WERI-Rb-1 (cell line): ENCODE measurements around the gene CYB5R3.

Experiments used
- DNase-seq: peaks from one replicate; pipeline ENCODE4 v3.0.0-alpha.2; 2020
- H3K27ac ChIP-seq: fragments of 250-450 bp; sonication (Bioruptor Pico); 2 replicates; pipeline ENCODE4 v1.5.1; 2020; ENCODE audit warnings: mild to moderate bottlenecking, moderate library complexity
- H3K27me3 ChIP-seq: fragments of 250-450 bp; sonication (Bioruptor Pico); 2 replicates; pipeline ENCODE4 v1.5.1; 2021; ENCODE audit warnings: mild to moderate bottlenecking, low read depth, moderate library complexity; ENCODE audit not compliant: insufficient read depth, severe bottlenecking
- H3K36me3 ChIP-seq: fragments of 250-450 bp; sonication (Bioruptor Pico); 2 replicates; pipeline ENCODE4 v1.5.1; 2020; ENCODE audit warnings: mild to moderate bottlenecking, moderate library complexity
- H3K4me3 ChIP-seq: 2 replicates; pipeline ENCODE4 v1.5.1; 2011; ENCODE audit warnings: low read depth, mild to moderate bottlenecking, control low read depth, low read length
- H3K9me3 ChIP-seq: fragments of 250-450 bp; sonication (Bioruptor Pico); 2 replicates; pipeline ENCODE4 v1.5.1; 2021; ENCODE audit warnings: mild to moderate bottlenecking, moderate library complexity; ENCODE audit not compliant: severe bottlenecking
- TF ChIP-seq, protein P1 (sequence below): IDR thresholded peaks from 2 replicates; pipeline ENCODE4 v1.5.1; 2011; ENCODE audit warnings: low read depth, mild to moderate bottlenecking, control low read depth, inconsistent platforms, low read length

The CYB5R3 gene

DNA sequence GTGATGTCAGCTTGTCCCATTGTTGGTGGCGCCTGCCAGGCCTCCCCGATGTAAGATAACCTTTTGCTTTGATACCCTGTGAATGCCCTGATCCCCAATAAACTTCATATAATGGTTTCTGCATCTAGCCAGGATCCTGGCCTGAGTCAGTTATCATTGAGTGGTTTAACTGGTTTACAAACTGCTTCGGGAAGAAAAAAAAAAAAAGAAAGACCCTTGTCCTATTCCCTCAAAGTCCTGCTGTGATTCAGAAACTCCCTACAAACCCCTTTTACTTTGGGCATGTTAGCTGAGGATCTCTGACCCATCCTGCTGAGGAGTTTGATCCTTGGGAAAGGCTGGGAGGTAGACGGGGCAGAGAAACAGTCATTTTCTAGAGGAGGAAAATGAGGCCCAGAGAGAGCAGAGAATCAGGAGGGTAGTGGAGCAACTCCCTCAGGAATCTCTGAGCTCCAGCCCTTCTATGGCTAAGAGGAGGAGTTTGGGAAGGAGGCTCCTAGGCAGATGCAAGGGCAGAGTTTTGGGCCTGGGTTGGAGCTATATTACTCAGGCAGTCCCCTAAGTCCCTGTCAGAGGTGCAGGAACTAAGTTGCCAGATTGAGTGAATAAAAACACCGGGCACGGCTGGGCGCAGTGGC is 5.4 kb upstream of the CYB5R3 start:
- Histone ChIP-seq H3K9me3 (no peaks in the 10 kb centered on the region), H3K4me3 (no peak overlapping the region), H3K27ac (no peak overlapping the region), H3K36me3 (no peaks in the 10 kb centered on the region), H3K27me3 (no peaks in the 10 kb centered on the region)
- TF ChIP-seq, protein P1, sequence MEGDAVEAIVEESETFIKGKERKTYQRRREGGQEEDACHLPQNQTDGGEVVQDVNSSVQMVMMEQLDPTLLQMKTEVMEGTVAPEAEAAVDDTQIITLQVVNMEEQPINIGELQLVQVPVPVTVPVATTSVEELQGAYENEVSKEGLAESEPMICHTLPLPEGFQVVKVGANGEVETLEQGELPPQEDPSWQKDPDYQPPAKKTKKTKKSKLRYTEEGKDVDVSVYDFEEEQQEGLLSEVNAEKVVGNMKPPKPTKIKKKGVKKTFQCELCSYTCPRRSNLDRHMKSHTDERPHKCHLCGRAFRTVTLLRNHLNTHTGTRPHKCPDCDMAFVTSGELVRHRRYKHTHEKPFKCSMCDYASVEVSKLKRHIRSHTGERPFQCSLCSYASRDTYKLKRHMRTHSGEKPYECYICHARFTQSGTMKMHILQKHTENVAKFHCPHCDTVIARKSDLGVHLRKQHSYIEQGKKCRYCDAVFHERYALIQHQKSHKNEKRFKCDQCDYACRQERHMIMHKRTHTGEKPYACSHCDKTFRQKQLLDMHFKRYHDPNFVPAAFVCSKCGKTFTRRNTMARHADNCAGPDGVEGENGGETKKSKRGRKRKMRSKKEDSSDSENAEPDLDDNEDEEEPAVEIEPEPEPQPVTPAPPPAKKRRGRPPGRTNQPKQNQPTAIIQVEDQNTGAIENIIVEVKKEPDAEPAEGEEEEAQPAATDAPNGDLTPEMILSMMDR = no peak
- DNase-seq = no peak

DNA sequence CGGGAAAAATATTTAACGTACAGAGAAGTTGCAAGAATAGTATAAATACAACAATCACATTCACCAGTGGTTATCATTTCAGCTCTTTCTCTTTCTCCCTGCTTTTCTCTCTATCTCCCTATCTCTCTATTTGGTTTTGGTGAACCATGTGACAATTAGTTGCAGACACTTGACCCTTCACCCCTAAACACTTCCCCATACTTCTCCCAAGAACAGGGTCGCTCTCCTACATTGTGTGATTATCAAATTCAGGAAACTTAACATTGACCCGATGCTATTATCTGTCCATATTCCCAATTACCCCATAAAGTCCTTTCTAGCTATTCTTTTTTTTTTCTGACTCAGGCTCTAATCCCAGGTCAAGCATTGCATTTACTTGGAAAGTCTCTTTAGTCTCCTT is 4.8 kb upstream of the CYB5R3 start:
- no peak for DNase-seq
- H3K4me3 ChIP-seq = no peak overlapping the region
- no peak overlapping the region for H3K27ac ChIP-seq
- H3K9me3 ChIP-seq = no peaks in the 10 kb centered on the region
- TF ChIP-seq, protein P1 = no peak
- H3K27me3 ChIP-seq = no peaks in the 10 kb centered on the region
- H3K36me3 ChIP-seq = no peaks in the 10 kb centered on the region

DNA sequence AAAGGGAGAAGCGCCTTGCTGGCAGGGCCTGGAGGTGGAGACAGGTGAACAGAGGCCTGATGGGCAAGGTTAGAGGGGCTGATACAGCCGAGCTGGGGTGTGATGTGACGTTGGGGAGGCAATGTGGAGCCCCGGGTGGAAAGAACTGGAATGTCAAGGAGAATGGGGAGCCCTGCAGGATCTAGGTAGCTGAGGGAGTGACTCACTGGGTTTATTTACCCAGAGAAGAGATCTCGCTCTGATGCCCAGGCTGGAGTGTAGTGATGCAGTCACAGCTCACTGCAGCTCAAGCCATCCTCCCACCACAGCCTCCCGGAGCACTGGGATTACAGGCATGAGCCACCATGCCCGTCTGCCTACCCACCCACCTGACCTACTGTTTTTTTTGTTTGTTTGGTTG is 1.9 kb upstream of the CYB5R3 start:
- no peak for DNase-seq
- no peaks in the 10 kb centered on the region for H3K9me3 ChIP-seq
- TF ChIP-seq, protein P1 = no peak
- H3K27me3 ChIP-seq = no peaks in the 10 kb centered on the region
- no peak overlapping the region for H3K27ac ChIP-seq
- H3K36me3 ChIP-seq = no peaks in the 10 kb centered on the region; the same call in 1 of the 2 replicates
- H3K4me3 ChIP-seq = no peak overlapping the region

GRCh38 chr22:42648368-42649245 is 585 bp downstream of the CYB5R3 start:
- TF ChIP-seq, protein P1 = no peak
- no peaks in the 10 kb centered on the region for H3K9me3 ChIP-seq
- H3K27me3 ChIP-seq = no peaks in the 10 kb centered on the region
- peak overlapping the region; percentile 65 for H3K4me3 ChIP-seq
- no peaks in the 10 kb centered on the region; the same call in 1 of the 2 replicates for H3K36me3 ChIP-seq
- DNase-seq = peak; percentile 35
- H3K27ac ChIP-seq = peak overlapping the region; percentile 54

GRCh38 chr22:42648017-42648367 is 1.2 kb downstream of the CYB5R3 start:
- DNase-seq = no peak
- Histone ChIP-seq H3K36me3 (no peaks in the 10 kb centered on the region; the same call in 1 of the 2 replicates), H3K27me3 (no peaks in the 10 kb centered on the region), H3K4me3 (no peak overlapping the region), H3K27ac (no peak overlapping the region), H3K9me3 (no peaks in the 10 kb centered on the region)
- TF ChIP-seq, protein P1 = no peak
